ENCODE measurements around the gene CCNG2. TPM values are rescaled to one million over a fixed set of nuclear protein-coding genes. Genes with fewer than 3 reads are reported as not detected.

The CCNG2 gene
- total and polyA plus RNA-seq, 2 of the 13 experiments (the other 11 are each of a cell fraction or from before 2014, with no cell fraction given) = 3.9 to 11.5 TPM

DNA sequence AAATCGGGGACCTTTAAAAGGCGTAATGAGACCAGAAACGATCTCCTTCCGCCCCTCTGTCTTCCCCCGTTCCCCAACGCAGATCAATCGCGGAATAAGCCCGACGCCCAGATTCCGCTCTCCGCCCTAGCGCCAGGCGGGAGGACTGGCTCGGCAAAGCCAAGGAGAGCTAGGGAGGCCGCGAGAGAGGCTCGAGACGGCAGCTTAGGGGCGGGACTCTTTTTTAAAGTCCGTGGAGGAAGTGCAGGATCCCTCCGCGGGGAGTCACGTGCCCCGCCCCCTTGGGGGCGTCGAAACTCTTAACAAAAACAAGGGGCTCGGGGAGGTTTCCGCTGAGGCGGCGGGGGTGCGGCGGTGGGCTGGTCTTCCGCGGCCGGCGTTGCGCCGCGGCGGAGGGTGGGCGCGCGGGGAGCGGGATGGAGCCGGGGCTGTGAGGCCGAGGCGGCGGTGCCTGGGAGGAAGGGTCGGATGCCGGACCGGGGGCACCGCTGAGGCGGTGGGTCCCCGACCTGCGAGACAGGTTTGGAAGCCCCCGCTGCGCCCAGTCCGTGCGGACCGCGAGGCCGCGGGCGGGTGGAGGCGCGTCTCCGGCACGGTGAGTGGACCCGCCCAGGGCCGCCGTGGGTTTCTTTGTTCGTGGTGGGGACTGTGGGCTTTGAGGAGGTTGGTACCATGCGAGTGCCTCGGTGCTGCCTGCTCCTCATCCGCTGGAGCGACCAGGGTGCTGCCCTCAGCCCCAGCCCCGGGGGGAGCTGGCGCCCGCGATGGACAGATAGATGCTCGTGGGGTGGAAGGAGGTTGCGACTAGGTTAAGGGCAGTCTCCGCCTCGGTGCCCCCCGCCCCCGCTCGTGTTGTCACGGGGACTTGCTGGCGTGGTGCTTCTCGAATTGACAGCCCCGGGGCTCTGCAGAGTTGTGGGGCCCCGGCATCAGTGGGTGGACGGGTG lies at the start of gene CCNG2 (continued):
- TF ChIP-seq HNRNPL (IDR thresholded peaks at IDR 0.05; ENCODE audit: low read depth, low read length) (peak; percentile 58; the same call in 1 of the 2 replicates), FOXA1 (IDR thresholded peaks at IDR 0.05) (no peak), FOXA1 (CRISPR knock-in tag; IDR thresholded peaks at IDR 0.05) (no peak), SOX6 (IDR thresholded peaks at IDR 0.05) (no peak), SOX6 (CRISPR knock-in tag; IDR thresholded peaks at IDR 0.05) (peak; percentile 86), JUNB (CRISPR knock-in tag; IDR thresholded peaks at IDR 0.05; ENCODE audit: borderline replicate concordance) (no peak), KLF6 (CRISPR knock-in tag; IDR thresholded peaks at IDR 0.05) (peak; percentile 24; the same call in 1 of the 2 replicates), ZFYVE20 (CRISPR knock-in tag; IDR thresholded peaks at IDR 0.05; ENCODE audit: borderline replicate concordance, low read depth) (no peak), ZBTB1 (CRISPR knock-in tag; IDR thresholded peaks at IDR 0.05; ENCODE audit: borderline replicate concordance) (no peak), ZBTB46 (CRISPR knock-in tag; IDR thresholded peaks at IDR 0.05; ENCODE audit: borderline replicate concordance) (no peak), ZBTB3 (CRISPR knock-in tag; IDR thresholded peaks at IDR 0.05; ENCODE audit: borderline replicate concordance, low read depth) (0 out of 2 replicates have a peak, but pooled peaks have one; percentile 53), ZNF768 (CRISPR knock-in tag; IDR thresholded peaks at IDR 0.05) (peak; percentile 33; the same call in 1 of the 2 replicates), POGZ (CRISPR knock-in tag; IDR thresholded peaks at IDR 0.05) (peak; percentile 97), FOXJ3 (CRISPR knock-in tag; IDR thresholded peaks at IDR 0.05; ENCODE audit: borderline replicate concordance) (peak; percentile 76; the same call in 1 of the 2 replicates), CTCF (CRISPR knock-in tag; IDR thresholded peaks at IDR 0.05) (no peak), ZSCAN20 (CRISPR knock-in tag; IDR thresholded peaks at IDR 0.05; ENCODE audit: borderline replicate concordance) (no peak), NR2F6 (IDR thresholded peaks at IDR 0.05) (peak; percentile 26; the same call in 1 of the 2 replicates), NR2F6 (CRISPR knock-in tag; IDR thresholded peaks at IDR 0.05) (no peak), KLF15 (CRISPR knock-in tag; IDR thresholded peaks at IDR 0.05; ENCODE audit: borderline replicate concordance) (peak; percentile 11; the same call in 1 of the 2 replicates), CHD2 (IDR thresholded peaks at IDR 0.05; ENCODE audit: low read depth, low read length) (peak; percentile 85), SKI (IDR thresholded peaks at IDR 0.05; ENCODE audit: partially characterized antibody) (peak; percentile 59), XBP1 (CRISPR knock-in tag; IDR thresholded peaks at IDR 0.05) (0 out of 2 replicates have a peak, but pooled peaks have one; percentile 48), NR2F1 (CRISPR knock-in tag; IDR thresholded peaks at IDR 0.05) (peak in 1 of 2 experiments; percentile 66; a peak in 2 of 4 replicates)
- TF ChIP-seq, protein P1, sequence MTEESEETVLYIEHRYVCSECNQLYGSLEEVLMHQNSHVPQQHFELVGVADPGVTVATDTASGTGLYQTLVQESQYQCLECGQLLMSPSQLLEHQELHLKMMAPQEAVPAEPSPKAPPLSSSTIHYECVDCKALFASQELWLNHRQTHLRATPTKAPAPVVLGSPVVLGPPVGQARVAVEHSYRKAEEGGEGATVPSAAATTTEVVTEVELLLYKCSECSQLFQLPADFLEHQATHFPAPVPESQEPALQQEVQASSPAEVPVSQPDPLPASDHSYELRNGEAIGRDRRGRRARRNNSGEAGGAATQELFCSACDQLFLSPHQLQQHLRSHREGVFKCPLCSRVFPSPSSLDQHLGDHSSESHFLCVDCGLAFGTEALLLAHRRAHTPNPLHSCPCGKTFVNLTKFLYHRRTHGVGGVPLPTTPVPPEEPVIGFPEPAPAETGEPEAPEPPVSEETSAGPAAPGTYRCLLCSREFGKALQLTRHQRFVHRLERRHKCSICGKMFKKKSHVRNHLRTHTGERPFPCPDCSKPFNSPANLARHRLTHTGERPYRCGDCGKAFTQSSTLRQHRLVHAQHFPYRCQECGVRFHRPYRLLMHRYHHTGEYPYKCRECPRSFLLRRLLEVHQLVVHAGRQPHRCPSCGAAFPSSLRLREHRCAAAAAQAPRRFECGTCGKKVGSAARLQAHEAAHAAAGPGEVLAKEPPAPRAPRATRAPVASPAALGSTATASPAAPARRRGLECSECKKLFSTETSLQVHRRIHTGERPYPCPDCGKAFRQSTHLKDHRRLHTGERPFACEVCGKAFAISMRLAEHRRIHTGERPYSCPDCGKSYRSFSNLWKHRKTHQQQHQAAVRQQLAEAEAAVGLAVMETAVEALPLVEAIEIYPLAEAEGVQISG (CRISPR knock-in tag; IDR thresholded peaks at IDR 0.05) = peak; percentile 77

Measured in HepG2 (cell line).